NCI-H2107 (cell line): ENCODE data around the gene FLII.
A peak's percentile ranks its signal among the peaks of the same experiment; 100 is the strongest.

Experiments used
- DNase-seq: peaks from one replicate; lab custom pipeline; 2025; lab: John Stamatoyannopoulos, UW

Gene FLII

GRCh38 chr17:18260332-18261145 is 2.0 kb upstream of the FLII start, which contains the start of gene MIEF2:
Gene MIEF2, plus strand, starts transcription at chr17:18260662. Its CDS starts 2,059 bp downstream, at chr17:18262721.
- DNase-seq, result peak; percentile 69

GRCh38 chr17:18259621-18260331 is 1.2 kb upstream of the FLII start:
- no peak for DNase-seq

GRCh38 chr17:18257982-18258355 is 569 bp downstream of the FLII start:
- DNase-seq, result no peak

DNA sequence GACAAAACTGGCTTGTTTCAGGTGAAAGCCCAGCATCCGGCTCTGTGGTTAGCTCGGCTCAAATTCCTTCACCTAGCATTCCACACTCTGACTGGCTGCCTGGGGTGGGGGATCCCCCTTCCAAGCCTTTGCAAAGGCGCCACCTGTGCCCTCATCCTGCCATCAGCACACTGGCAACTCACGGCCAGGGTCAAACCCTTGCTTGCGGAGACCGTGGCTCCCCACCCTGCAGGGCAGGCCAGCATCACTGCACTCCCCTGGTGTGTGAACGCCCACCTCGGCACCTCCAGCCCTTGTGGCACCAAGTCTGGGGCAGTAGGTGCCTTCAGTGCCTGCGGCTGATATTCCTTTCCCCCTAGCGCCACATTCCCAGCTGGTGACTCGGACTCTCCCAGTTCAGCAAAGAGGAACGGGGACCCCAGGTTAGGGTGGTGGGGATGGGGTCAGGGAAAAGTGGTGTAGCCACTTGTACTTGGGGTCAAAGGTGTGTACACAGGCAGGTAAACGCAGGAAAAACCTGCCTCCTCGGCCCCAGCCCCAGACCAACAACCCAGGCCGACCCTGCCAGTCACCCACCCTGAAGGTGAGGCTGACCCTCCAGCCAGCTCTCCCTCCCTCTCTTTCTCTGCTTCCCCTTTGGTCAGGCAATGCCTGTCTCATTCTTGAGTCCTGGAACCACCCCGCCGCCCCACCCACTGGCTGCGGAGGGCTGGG is 1.1 kb downstream of the FLII start:
- no peak for DNase-seq

DNA sequence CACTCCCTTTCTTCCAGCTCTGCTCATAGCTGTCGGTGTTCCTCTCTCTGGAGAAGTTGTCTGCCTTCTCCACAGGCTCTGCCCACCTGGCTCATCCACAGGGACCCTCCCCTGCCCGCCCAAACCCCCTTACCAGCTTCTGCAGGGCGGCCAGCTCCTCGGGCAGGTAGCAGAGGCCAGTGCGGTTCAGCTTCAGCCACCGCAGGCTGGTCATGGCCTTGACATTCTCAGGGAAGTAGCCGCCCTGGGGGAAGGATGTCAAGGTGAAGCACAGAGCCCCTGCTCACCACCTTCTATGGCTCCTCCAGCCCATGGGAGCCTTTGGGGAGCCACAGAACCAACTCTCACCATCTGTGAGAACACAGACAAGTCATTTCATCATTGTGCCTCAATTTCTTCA is 1.8 kb downstream of the FLII start:
- no peak for DNase-seq

- DNase-seq, result no peak
Observed at GRCh38 chr17:18256351-18256750, 2.2 kb downstream of the FLII start.

- DNase-seq, result no peak
Observed at GRCh38 chr17:18254888-18255649, 3.5 kb downstream of the FLII start.

GRCh38 chr17:18253947-18254821 is 4.4 kb downstream of the FLII start:
- DNase-seq, result no peak

GRCh38 chr17:18253187-18253884 is 5.2 kb downstream of the FLII start:
- DNase-seq, result no peak

DNA sequence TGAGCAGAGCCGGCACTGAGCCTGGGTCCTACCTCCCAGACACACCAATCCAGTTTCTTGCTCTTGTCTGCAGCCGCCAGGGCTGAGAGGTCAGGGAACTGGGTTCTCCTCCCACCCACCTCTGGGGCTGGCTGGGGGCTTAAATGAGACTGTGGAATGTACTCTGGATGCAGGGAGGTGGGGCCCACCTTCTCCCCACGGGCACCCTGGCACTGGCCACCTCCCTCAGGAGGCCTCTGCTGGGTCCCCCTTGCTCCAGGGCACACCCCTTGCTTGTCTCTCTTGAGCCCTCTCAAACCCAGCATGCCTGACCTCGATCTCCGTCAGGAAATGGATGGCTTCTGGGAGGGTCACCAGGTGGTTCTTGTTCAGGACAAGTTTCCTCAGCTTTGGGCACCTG is 6.4 kb downstream of the FLII start:
- DNase-seq, result no peak

GRCh38 chr17:18251204-18251603 is 7.3 kb downstream of the FLII start:
- no peak for DNase-seq

DNA sequence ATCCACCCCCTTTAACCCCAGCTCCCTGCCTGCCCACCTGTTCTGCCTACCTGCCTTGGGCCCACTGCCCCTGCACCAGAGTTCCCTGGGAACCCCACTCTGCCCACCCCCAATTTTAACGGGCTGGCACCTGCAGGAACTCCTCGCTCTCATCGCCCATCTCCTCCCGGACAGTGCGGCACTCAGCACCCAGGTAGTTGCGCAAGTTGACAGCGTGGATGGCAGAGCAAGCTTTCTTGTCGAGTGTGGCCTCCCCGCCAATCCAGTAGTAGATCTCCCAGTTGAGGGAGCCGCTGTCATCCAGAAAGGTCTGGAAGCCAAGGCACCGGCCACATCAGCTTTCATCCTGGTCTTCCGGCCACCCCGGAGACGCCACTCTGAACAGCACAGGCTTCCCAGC is 7.8 kb downstream of the FLII start:
- DNase-seq, result no peak

GRCh38 chr17:18250259-18250658 is 8.3 kb downstream of the FLII start:
- DNase-seq, result no peak

DNA sequence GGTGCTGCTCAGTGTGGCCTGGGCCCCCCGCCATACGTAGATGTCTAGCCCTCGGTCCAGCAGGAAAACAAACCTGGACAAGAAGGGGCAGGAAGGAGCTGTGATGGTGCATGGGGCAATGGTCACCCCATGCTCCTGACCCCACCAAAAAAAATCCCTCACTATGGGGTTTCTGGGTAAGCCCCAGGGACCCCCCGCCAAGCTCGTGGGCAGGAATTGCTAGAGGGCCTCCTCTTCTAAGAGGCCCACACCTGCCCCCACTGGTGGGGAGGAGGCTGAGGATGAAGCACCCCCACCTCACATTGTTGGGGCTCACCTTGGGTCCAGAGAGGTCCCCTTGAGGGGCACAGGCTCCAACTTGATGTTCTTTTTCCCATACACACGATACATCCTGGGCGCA is 9.7 kb downstream of the FLII start:
- no peak for DNase-seq

GRCh38 chr17:18248300-18248731 is 10.2 kb downstream of the FLII start:
- DNase-seq, result no peak

GRCh38 chr17:18247613-18248001 is 10.9 kb downstream of the FLII start:
- DNase-seq, result no peak

- peak; percentile 51 for DNase-seq
Observed at GRCh38 chr17:18246880-18247612, 11.5 kb downstream of the FLII start.

DNA sequence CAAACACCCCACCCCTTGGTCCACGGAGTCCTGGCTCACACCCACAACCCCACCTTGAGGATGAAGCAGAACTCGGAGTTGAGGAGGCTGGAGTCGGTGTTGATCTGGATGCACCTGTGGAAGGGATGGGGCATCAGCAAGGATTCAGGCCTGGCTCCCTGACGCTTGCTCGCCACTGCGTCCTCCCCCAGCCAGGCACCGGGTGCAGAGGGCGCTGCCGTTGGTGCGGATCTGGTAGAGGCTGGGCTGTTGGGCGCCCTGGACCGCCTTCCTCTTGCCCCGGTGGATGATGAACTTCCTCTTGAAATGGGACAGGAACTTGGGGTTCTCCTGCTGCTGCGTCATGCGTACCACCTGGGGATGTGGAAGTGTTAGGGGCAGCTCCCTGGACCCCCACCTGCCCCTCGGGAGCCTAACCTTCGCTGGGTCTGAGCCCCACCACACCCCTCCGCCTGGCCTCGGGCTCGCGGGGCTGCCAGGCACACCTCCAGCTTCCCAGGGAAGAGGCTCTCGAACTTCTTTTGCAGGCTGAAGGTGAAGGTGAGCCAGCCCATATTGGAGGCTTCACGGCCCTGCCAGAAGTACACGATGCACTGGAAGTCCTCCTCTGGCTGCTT is 12.3 kb downstream of the FLII start:
- DNase-seq, result no peak
